Measurements from ENCODE around the gene CALD1.

DNA sequence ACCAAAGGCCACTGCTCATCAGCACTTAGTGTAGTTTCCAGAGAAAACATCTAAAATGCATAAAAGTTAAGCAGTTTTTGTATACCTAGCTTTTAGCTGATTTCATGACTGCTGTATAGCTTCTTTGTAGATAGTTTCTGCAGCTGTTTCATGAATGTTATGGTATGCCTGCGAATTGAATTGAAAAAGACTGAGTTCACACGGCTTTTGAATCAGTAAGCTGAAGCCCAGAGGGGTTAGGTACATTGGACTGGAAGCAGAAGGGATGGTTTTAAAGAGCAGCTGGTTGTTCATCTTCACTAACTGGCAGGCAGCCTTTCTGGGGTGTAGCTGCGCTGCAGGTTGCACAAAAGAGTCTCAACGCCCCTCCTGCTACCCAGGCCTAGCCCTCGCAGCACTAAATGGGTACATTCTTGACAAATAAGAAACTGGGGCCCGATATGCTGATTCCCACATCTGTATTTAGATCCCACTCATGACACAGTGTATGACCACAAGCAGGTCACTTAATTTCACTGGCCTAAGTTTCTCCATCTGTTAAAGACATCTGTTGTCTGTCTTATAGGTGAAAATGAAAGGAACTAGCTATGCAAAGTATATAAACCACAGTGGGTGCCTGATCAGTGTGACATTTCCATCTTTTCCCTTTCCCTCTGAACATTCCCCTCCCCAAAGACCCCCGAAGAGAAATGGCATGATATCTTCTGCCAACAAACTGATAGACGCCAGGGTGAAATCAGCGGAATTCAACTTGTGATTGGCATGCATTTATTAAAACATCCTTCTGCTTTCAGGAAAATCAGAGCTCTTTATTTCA lies 120.9 kb downstream of the CALD1 start:
- TF ChIP-seq, protein P1, sequence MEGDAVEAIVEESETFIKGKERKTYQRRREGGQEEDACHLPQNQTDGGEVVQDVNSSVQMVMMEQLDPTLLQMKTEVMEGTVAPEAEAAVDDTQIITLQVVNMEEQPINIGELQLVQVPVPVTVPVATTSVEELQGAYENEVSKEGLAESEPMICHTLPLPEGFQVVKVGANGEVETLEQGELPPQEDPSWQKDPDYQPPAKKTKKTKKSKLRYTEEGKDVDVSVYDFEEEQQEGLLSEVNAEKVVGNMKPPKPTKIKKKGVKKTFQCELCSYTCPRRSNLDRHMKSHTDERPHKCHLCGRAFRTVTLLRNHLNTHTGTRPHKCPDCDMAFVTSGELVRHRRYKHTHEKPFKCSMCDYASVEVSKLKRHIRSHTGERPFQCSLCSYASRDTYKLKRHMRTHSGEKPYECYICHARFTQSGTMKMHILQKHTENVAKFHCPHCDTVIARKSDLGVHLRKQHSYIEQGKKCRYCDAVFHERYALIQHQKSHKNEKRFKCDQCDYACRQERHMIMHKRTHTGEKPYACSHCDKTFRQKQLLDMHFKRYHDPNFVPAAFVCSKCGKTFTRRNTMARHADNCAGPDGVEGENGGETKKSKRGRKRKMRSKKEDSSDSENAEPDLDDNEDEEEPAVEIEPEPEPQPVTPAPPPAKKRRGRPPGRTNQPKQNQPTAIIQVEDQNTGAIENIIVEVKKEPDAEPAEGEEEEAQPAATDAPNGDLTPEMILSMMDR (conservative IDR thresholded peaks at IDR 0.05; ENCODE audit: low read depth, low read length), result no peak
- no peak for TF ChIP-seq EZH2phosphoT487 (IDR thresholded peaks at IDR 0.05; ENCODE audit: borderline replicate concordance, low read length)

All from PC-3 (cell line).